Dendritic cell treated with granulocyte-macrophage colony-stimulating factor and Interleukin-4, amounts not matched to agents 40 ng/mL and 50 ng/mL, for 4 days (primary cell): ENCODE measurements around the gene GLIS2.
A peak's percentile ranks its signal among the peaks of the same experiment; 100 is the strongest.

Experiments
- H3K27ac Mint-ChIP-seq: one replicate; pipeline ENCODE4 v1.8.0; 2022; ENCODE audit warnings: mild to moderate bottlenecking, mixed read lengths
- H3K27me3 Mint-ChIP-seq: one replicate; pipeline ENCODE4 v1.8.0; 2022; ENCODE audit warnings: mild to moderate bottlenecking, mixed read lengths
- H3K36me3 Mint-ChIP-seq: one replicate; pipeline ENCODE4 v1.8.0; 2022; ENCODE audit warnings: low read depth, mixed read lengths
- H3K4me1 Mint-ChIP-seq: one replicate; pipeline ENCODE4 v1.8.0; 2022; ENCODE audit warnings: low read depth, mixed read lengths
- H3K4me3 Mint-ChIP-seq: one replicate; pipeline ENCODE4 v1.8.0; 2022; ENCODE audit warnings: mild to moderate bottlenecking, moderate library complexity, mixed read lengths
- H3K9me3 Mint-ChIP-seq: one replicate; pipeline ENCODE4 v1.8.0; 2022; ENCODE audit warnings: mixed read lengths
- intact Hi-C: fragments of 100-400 bp; cut with micrococcal nuclease; formaldehyde crosslinking; loops from one replicate; pipeline ENCODE4 v1.15.0; 2022

The GLIS2 gene

GRCh38 chr16:4319454-4320421 is 3.9 kb downstream of the GLIS2 start:
- H3K27me3 Mint-ChIP-seq = peaks cover 61% of the 10 kb centered on the region
- no peak overlapping the region for H3K27ac Mint-ChIP-seq
- no peak overlapping the region for H3K4me3 Mint-ChIP-seq
- H3K36me3 Mint-ChIP-seq = no peaks in the 10 kb centered on the region
- no peaks in the 10 kb centered on the region for H3K9me3 Mint-ChIP-seq
- intact Hi-C loops = no loop called here
- H3K4me1 Mint-ChIP-seq = peaks cover 32% of the 10 kb centered on the region

GRCh38 chr16:4320571-4321137 is 4.8 kb downstream of the GLIS2 start:
- intact Hi-C loops = no loop called here
- Mint-ChIP-seq H3K4me1 (peaks cover 34% of the 10 kb centered on the region), H3K27me3 (peaks cover 56% of the 10 kb centered on the region), H3K36me3 (no peaks in the 10 kb centered on the region), H3K9me3 (no peaks in the 10 kb centered on the region), H3K27ac (no peak overlapping the region), H3K4me3 (no peak overlapping the region)

- intact Hi-C loops = no loop called here
- Mint-ChIP-seq H3K36me3 (no peaks in the 10 kb centered on the region), H3K9me3 (no peaks in the 10 kb centered on the region), H3K4me1 (peaks cover 41% of the 10 kb centered on the region), H3K4me3 (no peak overlapping the region), H3K27me3 (peaks cover 54% of the 10 kb centered on the region), H3K27ac (no peak overlapping the region)
Observed at GRCh38 chr16:4321286-4322120, 5.6 kb downstream of the GLIS2 start.

GRCh38 chr16:4322121-4323052 is 6.5 kb downstream of the GLIS2 start:
- Mint-ChIP-seq H3K4me3 (no peak overlapping the region), H3K27me3 (peaks cover 48% of the 10 kb centered on the region), H3K9me3 (no peaks in the 10 kb centered on the region), H3K4me1 (peaks cover 34% of the 10 kb centered on the region), H3K36me3 (no peaks in the 10 kb centered on the region), H3K27ac (no peak overlapping the region)
- intact Hi-C loops = no loop called here

- Mint-ChIP-seq H3K4me1 (peaks cover 32% of the 10 kb centered on the region), H3K36me3 (no peaks in the 10 kb centered on the region)
- intact Hi-C loops = no loop called here
Observed at GRCh38 chr16:4323071-4323844, 7.4 kb downstream of the GLIS2 start.

GRCh38 chr16:4323845-4324488 is 8.1 kb downstream of the GLIS2 start:
- Mint-ChIP-seq H3K36me3 (no peaks in the 10 kb centered on the region), H3K4me1 (peaks cover 39% of the 10 kb centered on the region), H3K27ac (peak overlapping the region; percentile 73), H3K27me3 (peaks cover 41% of the 10 kb centered on the region), H3K4me3 (no peak overlapping the region), H3K9me3 (no peaks in the 10 kb centered on the region)
- intact Hi-C loops = no loop called here

More at GRCh38 chr16:4323071-4323844, 7.4 kb downstream of the GLIS2 start:
- peaks cover 43% of the 10 kb centered on the region for H3K27me3 Mint-ChIP-seq
- no peak overlapping the region for H3K4me3 Mint-ChIP-seq
- H3K27ac Mint-ChIP-seq = peak overlapping the region; percentile 73
- H3K9me3 Mint-ChIP-seq = no peaks in the 10 kb centered on the region

GRCh38 chr16:4324492-4325252 is 8.8 kb downstream of the GLIS2 start:
- intact Hi-C loops = loop anchor here (5.0 kb wide), 1 partner anchor 52 kb away; the partner anchor contains the start of gene TFAP4
- peaks cover 42% of the 10 kb centered on the region for H3K4me1 Mint-ChIP-seq
- peaks cover 34% of the 10 kb centered on the region for H3K27me3 Mint-ChIP-seq
- H3K9me3 Mint-ChIP-seq = no peaks in the 10 kb centered on the region
- H3K27ac Mint-ChIP-seq = peak overlapping the region; percentile 73
- no peaks in the 10 kb centered on the region for H3K36me3 Mint-ChIP-seq
- H3K4me3 Mint-ChIP-seq = no peak overlapping the region

- Mint-ChIP-seq H3K4me3 (no peak overlapping the region), H3K27me3 (peaks cover 27% of the 10 kb centered on the region), H3K36me3 (no peaks in the 10 kb centered on the region), H3K4me1 (peaks cover 42% of the 10 kb centered on the region), H3K9me3 (no peaks in the 10 kb centered on the region), H3K27ac (peak overlapping the region; percentile 59)
- intact Hi-C loops = loop anchor here (5.0 kb wide), 1 partner anchor 53 kb away; the partner anchor contains the start of gene TFAP4
Observed at GRCh38 chr16:4325253-4325758, 9.4 kb downstream of the GLIS2 start.

- Mint-ChIP-seq H3K9me3 (no peaks in the 10 kb centered on the region), H3K4me1 (peaks cover 42% of the 10 kb centered on the region), H3K36me3 (no peaks in the 10 kb centered on the region), H3K27me3 (peaks cover 17% of the 10 kb centered on the region), H3K27ac (peak overlapping the region; percentile 80), H3K4me3 (peak overlapping the region; percentile 74)
- intact Hi-C loops = loop anchor here (5.0 kb wide), 1 partner anchor 55 kb away; the partner anchor contains the start of gene TFAP4
Observed at GRCh38 chr16:4327386-4328045, 11.6 kb downstream of the GLIS2 start.

GRCh38 chr16:4328046-4328781 is 12.3 kb downstream of the GLIS2 start:
- Mint-ChIP-seq H3K36me3 (no peaks in the 10 kb centered on the region), H3K4me3 (peak overlapping the region; percentile 74), H3K27me3 (peaks cover 23% of the 10 kb centered on the region), H3K9me3 (no peaks in the 10 kb centered on the region), H3K4me1 (peaks cover 42% of the 10 kb centered on the region), H3K27ac (peak overlapping the region; percentile 80)
- intact Hi-C loops = loop anchor here (5.0 kb wide), 1 partner anchor 56 kb away; the partner anchor contains the start of gene TFAP4
